Left ventricle myocardium inferior (tissue), 1 donor: Measurements from ENCODE around the gene NOTCH4. TPM values are rescaled to one million over a fixed set of nuclear protein-coding genes. Genes with fewer than 3 reads are reported as not detected.

ENCODE experiments used
- DNase-seq: peaks from one replicate; pipeline ENCODE4 v3.0.0-alpha.2; 2020
- H3K27ac ChIP-seq: fragments of 200-600 bp; replicated peaks from 2 replicates; pipeline ENCODE4 v1.8.0; 2021
- H3K27me3 ChIP-seq: fragments of 200-600 bp; 2 replicates; pipeline ENCODE4 v1.8.0; 2021; ENCODE audit warnings: low read depth
- H3K36me3 ChIP-seq: fragments of 200-600 bp; 2 replicates; pipeline ENCODE4 v1.8.0; 2021
- H3K4me1 ChIP-seq: fragments of 200-600 bp; 2 replicates; pipeline ENCODE4 v1.8.0; 2021
- H3K4me3 ChIP-seq: fragments of 200-600 bp; 2 replicates; pipeline ENCODE4 v1.8.0; 2021; ENCODE audit warnings: mild to moderate bottlenecking, moderate library complexity
- H3K9me3 ChIP-seq: fragments of 200-600 bp; replicated peaks from 2 replicates; pipeline ENCODE4 v1.8.0; 2021
- CTCF ChIP-seq: fragments of 200-600 bp; IDR thresholded peaks from 2 replicates; pipeline ENCODE4 v1.8.0; 2021; ENCODE audit warnings: antibody characterized with exemption, mild to moderate bottlenecking, borderline replicate concordance
- intact Hi-C: fragments of 100-400 bp; cut with micrococcal nuclease; formaldehyde crosslinking; loops from one replicate; pipeline ENCODE4 v1.11.0; 2022
- total RNA-seq: library from RNA; stranded (reverse); fragmentation: NEBNext Ultra II Directional; extraction: Animal tissue kit (Norgen Biotek cat#: 25700); gene quantifications from one replicate; pipeline ENCODE4 v1.2.1, GENCODE V29; 2021
- donor health status: DM: no; HTN: yes; CAD: no; lungs with severe emphysema.

NOTCH4 gene
- total RNA-seq, 1 donor from 2014 or later, result 23.0 TPM

DNA sequence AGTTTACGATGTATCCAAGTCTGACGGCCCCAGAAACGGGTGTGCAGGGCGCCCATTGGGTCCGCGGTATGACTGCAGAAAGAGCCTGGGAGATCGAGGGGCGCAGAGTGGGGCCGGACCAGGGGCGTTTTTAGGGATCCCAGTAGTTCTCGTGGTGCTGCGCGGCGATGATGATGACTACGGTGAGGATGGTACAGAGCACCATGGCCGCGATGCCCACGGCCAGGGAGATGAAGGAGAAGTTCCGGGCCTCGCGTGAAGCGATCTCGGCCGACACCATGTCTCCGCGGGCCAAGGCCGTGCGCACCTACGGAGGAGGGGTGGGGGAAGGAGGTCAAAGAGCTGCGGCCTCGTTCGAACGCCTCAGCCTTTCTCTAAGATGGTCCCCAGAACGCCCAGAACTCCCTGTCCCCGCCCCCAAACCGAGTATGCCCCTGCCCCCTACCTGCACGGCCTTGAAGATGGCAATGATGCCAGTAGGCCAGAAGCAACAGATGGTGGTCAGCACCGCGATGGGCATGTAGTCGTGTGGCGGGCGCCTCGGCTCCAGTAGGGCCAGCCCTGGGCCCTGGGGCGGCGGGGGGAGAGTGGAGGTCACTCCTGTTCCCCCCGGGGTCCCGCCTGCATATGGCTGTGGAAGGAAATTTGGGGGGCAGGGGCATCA, 74.6 kb downstream of the NOTCH4 start:
- Histone ChIP-seq H3K9me3 (no peaks in the 10 kb centered on the region), H3K27ac (no peak overlapping the region), H3K36me3 (no peaks in the 10 kb centered on the region), H3K27me3 (peaks cover 52% of the 10 kb centered on the region), H3K4me3 (peak overlapping the region; percentile 52), H3K4me1 (peaks cover 23% of the 10 kb centered on the region)
- DNase-seq, result no peak
- intact Hi-C loops, result no loop called here
- no peak for TF ChIP-seq CTCF

DNA sequence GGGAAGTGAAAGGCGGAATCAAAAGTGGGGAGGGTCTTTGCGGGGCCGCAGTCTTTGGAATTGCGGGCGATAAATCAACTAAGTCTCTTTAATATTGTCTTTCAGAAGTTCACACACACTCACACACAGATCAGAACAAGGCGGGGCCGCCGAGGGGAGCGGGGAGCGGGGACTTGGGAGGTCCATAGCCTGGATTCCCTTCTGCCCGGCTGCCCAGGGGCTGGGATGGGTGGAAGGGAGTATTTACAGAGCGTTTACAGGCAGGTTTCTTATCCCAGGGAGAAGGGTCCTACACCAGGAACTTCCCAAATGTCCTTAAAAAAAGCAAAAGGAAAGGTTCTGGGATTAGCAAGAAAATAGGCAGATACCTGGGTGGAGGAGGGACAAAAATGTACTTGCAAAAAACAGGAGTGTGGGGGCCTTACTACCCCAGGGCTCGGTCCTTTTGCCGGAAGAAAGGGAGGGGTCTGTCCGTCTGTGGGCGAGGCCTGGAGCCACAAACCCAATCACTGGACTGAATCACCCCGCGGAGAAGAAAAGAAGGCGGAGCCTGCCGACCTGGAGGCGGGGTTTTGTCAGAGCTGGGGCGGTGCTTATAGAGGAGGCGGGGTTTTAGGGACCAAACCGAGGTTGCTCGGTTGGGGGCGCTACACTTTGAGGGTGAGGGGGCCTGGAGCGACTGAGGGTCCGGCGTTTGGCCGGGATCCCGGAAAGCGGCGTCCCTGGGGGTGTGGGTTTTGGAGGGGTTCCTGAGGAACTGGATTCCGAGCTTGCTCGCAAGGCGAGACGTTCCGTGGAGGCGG, 75.4 kb downstream of the NOTCH4 start:
- Histone ChIP-seq H3K9me3 (no peaks in the 10 kb centered on the region), H3K27me3 (peaks cover 52% of the 10 kb centered on the region), H3K4me1 (peaks cover 16% of the 10 kb centered on the region), H3K36me3 (no peaks in the 10 kb centered on the region), H3K27ac (no peak overlapping the region), H3K4me3 (peak overlapping the region; percentile 52)
- no peak for DNase-seq
- intact Hi-C loops, result no loop called here
- no peak for TF ChIP-seq CTCF

- intact Hi-C loops, result no loop called here
- H3K9me3 ChIP-seq, result no peaks in the 10 kb centered on the region
Measured at GRCh38 chr6:32147401-32148132, 76.3 kb downstream of the NOTCH4 start.

GRCh38 chr6:32146687-32147086, 77.2 kb downstream of the NOTCH4 start:
- Histone ChIP-seq H3K27ac (no peak overlapping the region), H3K4me3 (no peak overlapping the region), H3K9me3 (no peaks in the 10 kb centered on the region), H3K27me3 (peaks cover 49% of the 10 kb centered on the region), H3K36me3 (no peaks in the 10 kb centered on the region), H3K4me1 (no peaks in the 10 kb centered on the region)
- TF ChIP-seq CTCF, result no peak
- intact Hi-C loops, result no loop called here
- no peak for DNase-seq

More at GRCh38 chr6:32147401-32148132, 76.3 kb downstream of the NOTCH4 start:
- Histone ChIP-seq H3K4me1 (peaks cover 7% of the 10 kb centered on the region), H3K36me3 (no peaks in the 10 kb centered on the region), H3K4me3 (no peak overlapping the region), H3K27ac (no peak overlapping the region), H3K27me3 (peaks cover 52% of the 10 kb centered on the region)
- no peak for TF ChIP-seq CTCF
- DNase-seq, result no peak

DNA sequence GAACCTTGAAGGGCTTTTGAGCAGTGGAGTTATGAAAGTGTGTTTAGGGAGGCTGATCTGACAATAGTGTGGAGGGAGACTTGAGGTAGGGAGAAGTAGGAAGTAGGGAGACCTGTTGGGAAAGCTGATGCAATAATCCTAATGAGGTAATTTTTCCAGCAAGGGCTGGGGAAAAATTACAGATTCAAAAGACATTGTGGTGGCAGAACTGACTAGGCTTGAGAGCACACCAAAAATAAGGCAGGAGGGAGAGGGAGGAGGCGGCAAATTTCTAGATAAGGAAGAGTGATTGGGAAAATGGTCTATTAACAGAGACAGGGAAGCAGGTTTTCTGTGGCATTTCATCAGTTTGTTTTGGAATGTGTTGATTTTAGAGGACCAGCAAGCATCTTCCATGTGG, 77.6 kb downstream of the NOTCH4 start:
- DNase-seq, result no peak
- no peaks in the 10 kb centered on the region for H3K9me3 ChIP-seq
- peaks cover 47% of the 10 kb centered on the region for H3K27me3 ChIP-seq
- H3K4me3 ChIP-seq, result no peak overlapping the region
- no peak for TF ChIP-seq CTCF
- no peak overlapping the region for H3K27ac ChIP-seq
- no peaks in the 10 kb centered on the region for H3K4me1 ChIP-seq
- H3K36me3 ChIP-seq, result no peaks in the 10 kb centered on the region
- intact Hi-C loops, result no loop called here
